TTC549 (cell line): Measurements from ENCODE around the gene ITGB1BP2.
"Not testable (repeated sequence)": the region's sequence is repeated elsewhere in the genome, so short reads cannot be mapped to it uniquely, and the experiment has no call there.

Experiments
- FAIRE-seq: peaks from 2 replicates; lab custom pipeline; 2012; peaks lifted over from hg19 to GRCh38; lab: Jason Lieb, UNC

Gene ITGB1BP2

DNA sequence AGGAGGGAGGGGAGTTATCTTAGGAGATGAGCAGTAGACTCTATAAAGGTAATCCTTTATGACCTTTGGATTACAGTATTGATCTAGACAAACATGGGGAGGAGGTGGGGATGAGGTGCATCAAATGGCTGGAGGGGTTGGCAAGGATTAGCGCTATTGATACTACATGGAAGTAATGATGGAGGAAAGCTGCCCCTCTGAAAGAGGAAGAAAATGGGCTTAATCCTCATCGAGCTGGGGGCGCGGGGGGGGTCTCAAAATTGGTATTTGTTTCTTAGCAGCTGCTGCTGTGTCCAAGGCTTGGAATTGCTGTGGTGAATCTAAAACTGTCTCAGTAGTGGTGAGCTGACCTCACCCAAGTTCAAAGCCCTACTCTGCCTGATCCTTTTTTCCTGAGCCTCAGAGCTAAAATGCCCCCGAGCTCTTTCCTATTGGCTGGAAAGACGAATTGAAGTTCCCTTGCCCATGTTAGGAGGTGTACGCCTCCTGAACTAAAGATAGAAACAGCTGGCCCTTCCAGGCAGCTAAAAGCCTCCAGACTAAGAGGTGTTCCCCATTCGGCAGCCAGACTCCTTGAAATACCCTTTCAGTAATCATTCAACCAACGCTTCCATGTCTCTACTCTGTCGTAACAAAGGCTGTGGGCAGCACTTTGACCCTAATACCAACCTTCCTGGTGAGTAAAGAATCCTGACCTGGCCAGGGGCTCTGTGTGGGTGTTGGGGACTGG is at the start of gene ITGB1BP2:
TSS of gene ITGB1BP2 (plus strand) at position 556 of the 730 bp plus-strand sequence. CDS start at position 613, 57 bp downstream.
- no peak for FAIRE-seq

DNA sequence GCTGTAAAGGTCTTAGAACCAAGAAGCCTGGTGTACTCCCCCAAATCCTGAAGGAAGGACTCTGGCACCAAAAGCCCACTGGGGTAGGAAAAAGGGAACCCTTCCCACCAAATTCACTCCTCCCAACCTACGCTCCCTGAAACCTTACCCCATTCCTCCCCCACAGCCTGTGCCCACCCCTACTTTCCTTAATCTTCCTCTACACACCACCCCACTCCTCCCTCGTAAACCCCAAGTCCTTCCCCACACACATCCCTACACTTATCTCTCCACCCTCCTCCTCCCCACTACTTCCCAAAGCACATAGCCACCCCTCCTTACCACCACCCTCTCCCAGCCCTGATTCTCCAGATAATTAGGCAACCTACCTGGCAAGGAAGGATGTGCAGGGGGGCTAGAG is 49.3 kb upstream of the ITGB1BP2 start:
- no peak for FAIRE-seq

DNA sequence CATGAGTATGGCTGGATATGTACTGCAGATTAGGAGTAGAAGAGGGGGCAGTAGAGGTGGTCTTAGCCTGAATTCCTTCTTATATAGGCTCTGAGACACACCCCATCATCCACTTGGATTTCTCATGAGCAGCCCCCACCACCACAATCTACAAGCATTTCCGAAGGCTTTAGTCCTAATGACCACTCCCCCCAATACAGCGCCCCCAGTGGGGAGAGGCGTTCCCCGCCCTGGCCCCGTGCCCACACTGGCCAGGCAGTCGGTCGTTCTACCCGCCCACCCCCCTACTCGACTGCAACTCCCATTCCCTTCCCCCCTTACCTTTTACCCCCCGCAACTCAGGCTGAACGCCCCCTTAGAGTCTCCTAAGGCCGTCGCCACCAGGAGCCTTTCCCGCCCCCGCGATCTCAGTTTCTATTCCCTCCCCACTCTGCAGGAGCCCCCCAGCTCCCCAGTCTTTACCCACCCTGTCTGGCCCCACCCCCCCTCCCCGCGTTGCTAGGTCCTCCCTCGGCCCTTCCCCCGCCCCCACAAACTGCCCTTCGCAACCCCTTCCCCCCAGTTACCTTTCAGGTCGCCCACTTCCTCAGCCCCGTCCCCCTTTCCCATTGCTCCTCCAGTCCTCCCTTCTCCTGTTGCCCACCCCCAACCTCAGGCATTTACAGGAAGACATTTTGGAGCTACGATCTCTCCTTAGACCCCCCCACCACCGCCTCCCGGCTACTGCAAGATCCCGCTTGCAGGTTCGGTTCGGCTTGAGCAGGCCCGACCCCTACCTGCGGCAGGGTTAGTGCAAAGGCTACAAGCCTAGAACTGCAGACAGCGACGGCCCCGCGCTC is 48.1 kb upstream of the ITGB1BP2 start:
- FAIRE-seq: no peak

DNA sequence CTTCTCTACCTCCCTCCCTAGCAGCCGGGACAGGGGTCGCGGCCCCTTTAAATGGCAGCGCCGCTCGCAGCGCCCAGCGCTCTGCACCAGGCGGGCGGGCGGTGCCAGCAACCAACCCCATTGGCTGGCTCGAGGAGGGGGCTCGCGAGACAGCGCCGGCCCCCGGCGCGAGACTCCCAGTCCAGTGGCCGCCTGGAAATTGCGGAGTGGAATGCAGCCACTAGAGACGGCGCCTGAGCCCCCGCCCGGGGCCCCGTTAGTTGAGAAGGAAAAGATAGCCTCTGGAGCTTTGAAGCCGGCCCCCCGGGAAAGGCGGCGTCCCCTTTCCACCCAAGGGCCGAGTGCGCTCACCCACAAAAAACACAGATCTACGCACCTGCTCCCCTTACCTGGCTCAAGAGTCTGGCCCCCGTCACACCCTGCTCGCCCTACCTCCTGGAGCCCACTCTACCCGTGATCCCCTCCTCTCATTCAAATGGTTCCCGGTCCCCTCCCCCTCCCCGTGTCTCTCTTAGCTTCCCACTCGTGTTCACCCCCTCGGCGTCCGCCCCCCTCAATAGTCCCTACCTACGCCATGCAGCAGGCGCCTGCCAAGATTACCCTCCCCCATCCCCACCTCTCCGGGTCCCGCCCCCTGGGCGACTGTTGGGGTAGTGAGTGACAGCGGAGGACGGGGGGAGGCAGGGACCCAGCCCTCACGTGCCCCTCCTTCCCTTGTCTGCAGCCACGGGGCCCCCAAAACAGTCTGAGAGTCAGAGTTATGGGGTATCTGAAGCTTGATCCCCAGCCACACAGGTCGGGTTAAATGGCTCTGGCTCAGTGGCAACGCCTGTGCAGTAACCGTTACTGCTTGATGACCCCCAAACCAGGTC is 47.2 kb upstream of the ITGB1BP2 start, which contains the start of gene ZMYM3:
TSS of gene ZMYM3 (minus strand) at position 49 of the 872 bp plus-strand sequence. CDS start 885 bp downstream, outside the sequence.
- FAIRE-seq: no peak

DNA sequence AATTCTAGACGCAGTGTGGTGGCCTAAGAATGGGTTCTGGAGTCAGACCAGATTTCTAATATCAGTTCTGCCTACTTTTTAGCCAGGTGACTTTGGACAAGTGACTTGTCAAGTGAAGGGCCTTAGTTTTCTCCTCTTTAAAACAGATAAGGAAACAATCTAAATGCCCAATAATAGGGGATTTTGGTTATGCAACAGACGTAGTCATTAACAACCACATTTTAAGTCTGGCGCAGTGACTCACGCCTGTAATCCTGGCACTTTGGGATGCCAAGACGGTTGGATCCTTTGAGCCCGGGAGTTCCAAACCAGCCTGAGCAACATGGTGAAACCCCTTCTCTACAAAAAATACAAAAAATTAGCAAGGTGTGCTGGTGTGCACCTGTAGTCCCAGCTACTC is 45.5 kb upstream of the ITGB1BP2 start:
- no peak for FAIRE-seq

DNA sequence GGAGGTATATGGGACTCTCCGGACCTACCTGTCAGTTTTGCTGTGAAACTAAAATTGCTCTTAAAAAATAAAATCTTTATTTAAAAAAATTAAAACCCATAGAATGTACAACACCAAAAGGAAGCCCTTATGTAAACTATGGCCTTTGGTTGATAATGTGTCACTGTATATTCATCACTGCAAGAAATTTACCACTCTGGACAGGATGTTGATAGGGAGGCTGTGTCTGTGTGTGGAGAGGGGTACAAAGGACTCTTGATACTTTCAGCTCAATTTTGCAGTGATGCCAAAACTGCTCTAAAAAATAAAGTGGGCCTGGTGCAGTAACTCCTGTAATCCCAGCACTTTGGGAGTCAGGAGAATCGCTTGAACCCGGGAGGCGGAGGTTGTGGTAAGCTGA is 44.7 kb upstream of the ITGB1BP2 start:
- no peak for FAIRE-seq

DNA sequence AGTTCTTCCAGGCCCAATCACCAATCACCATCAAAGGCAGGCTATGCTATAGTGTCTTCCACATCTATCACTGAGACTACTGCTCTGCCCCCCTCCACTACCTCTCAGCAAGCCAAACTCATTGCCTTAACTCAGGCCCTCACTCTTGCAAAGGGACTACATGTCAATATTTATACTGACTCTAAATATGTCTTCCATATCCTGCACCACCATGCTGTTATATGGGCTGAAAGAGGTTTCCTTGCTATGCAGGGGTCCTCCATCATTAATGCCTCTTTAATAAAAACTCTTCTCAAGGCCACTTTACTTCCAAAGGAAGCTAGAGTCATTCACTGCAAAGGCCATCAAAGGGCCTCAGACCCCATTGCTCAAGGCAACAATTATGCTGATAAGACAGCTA is 32.9 kb upstream of the ITGB1BP2 start:
- not testable (repeated sequence) for FAIRE-seq

DNA sequence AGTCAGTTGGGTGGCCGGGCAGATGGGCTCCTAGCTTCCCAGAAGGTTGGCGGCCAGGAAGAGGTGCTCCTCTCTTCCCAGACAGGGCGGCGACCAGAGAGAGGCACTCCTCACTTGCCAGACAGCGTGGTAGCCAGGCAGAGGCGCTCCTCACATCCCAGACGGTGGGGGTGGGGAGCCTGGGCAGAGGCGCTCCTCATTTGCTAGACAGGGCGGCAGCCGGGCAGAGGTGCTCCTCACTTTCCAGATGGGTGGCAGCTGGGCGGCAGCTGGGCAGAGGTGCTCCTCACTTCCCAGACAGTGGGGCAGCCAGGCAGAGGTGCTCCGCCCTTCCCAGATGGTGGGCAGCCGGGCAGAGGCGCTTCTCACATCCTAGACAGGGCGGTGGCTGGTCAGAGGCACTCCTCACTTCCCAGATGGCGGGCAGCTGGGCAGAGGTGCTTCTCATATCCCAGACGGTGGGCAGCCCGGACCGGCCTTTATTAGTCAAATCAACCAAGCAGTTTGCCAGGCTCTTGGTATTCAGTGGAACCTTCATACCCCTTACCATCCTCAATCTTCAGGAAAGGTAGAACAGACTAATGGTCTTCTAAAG is 31.7 kb upstream of the ITGB1BP2 start:
- FAIRE-seq: no peak

DNA sequence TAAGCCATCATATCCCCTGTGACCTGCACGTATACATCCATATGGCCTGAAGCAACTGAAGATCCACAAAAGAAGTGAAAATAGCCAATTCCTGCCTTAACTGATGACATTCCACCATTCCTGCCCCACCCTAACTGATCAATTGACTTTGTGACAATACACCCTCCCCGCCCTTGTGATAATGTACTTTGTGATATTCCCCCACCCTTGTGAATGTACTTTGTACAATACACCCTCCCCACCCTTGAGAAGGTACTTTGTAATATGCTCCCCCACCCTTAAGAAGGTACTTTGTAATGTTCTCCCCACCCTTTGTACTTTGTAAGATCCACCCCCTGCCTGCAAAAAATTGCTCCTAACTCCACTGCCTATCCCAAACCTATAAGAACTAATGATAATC is 29.2 kb upstream of the ITGB1BP2 start:
- not testable (repeated sequence) for FAIRE-seq

DNA sequence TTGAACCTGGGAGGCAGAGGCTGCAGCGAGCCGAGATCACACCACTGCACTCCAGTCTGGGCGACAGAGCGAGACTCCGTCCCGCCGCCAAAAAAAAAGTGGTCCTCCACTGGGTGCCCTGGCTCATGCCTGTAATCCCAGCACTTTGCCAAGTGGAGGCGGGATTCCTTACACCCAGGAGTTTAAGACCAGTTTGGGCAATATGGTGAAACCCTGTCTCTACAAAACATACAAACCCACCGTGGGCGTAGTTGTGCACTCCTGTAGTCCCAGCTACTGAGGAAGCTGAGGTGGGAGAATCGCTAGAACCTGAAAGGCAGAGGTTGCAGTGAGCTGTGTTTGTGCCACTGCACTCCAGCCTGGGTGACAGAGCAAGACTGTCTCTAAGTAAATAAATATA is 20.2 kb upstream of the ITGB1BP2 start:
- not testable (repeated sequence) for FAIRE-seq

DNA sequence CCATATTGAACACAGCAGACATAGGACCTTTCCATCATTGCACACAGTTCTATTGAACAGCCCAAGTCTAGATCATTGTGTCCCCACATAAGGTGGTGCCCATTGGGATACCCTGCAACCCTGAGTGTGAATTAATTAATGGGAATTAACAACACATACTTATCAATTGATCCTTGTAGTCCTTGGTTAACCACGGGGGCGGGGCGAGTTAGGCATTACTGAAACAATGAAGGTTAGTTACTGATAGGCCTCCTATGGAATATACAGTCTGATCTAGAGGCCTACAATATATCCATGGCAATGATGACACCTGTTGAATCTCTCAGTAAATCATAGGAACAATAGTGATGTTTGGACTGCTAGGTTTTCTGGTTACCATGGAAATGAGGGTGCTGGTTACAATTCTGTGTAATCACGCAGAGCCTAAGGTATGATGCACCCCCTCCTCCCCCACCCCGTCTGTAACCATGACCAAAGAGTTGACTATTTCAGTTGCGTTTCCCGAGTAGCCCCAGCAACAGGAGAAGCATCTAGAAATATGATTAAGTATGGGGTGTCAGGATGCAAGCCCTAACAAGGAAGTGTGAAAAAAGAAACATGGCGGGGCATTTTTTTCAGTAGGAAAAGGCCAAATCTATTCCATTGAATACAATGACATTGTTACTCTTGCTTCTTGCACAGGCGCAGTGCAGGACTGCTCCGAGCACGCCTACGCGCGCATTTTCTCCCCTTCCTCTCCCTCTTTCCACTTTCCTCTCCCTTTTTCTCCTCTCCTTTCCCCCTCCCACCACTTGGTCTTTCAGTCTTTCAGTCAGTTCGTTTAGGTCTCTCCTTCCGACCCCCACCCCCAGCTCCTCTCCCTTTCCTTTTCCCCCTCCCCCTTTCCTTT is 18.8 kb upstream of the ITGB1BP2 start:
- no peak for FAIRE-seq

DNA sequence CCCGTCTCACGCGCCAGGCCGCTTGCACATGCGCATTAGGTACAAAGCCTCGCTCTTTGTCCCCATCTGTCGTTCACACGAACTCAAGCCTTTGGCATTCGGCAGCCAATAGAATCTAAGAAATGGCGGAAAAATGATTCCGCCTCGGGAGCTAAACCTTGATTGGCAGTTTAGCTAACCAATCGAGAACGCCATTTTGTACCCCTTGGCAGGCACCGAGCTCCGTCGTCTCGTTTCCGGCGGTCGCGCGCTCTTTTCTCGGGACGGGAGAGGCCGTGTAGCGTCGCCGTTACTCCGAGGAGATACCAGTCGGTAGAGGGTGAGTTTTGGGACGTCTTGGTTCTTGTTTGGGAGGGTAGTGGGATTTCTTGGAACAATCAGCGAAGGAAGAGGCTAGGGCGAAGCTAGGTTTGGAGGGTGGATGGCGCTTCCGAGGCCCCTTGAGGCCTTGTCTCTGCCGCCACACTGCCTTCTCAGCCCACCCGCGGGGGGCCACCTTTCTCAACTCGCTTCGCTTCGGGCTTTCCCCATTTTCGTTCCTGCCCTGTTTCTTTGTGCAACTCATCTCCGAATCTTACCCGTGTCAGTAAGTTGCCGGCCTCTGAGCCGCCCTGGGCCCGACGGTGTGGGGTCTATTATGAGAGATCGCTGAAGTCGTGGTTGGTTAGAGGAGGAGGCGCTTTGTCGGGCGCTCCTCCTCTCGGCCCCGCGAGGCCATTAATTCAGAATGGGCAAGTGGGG is 18.0 kb upstream of the ITGB1BP2 start, which contains the start of gene NONO:
TSS of gene NONO (plus strand) at position 233 of the 741 bp plus-strand sequence. CDS start 7,003 bp downstream, outside the sequence.
- peak; percentile 55 for FAIRE-seq

DNA sequence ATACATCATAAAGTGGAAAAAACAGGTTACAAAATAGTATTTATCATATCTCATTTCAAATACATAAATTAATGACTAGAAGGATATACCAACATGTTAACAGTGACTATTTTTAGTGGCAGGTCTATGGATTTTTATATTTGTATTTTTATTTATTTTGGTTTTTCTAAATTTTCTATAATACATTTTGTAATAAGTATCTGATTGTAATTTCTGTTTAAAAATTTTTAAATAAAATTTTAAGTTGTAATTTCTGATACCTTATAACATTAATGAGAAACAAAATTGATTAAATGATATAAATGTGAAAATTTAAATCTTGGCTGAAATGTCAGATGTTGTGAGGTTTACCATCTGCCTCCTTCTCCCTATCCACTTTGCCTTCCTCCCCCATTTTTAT is 15.6 kb upstream of the ITGB1BP2 start:
- peak; percentile 49 for FAIRE-seq

DNA sequence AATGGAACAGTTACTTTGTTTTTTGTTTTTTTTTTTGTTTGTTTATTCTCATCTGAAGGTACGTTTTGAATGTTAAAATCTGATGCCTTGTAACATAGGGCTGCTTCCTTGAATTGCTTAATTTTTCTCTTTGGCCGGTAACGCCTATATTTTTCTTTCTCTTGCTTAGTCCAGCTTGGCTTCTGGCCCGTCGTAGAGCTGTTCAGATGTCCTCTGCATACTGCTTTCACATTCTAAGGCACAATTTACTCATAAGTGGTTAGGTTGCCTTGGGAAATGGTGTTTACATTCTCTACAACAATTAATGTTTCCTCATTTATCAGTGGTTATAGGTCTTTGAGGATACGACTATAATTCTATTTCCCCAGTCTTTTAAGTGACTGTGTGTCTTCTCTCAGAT is 10.2 kb upstream of the ITGB1BP2 start:
- FAIRE-seq: no peak

DNA sequence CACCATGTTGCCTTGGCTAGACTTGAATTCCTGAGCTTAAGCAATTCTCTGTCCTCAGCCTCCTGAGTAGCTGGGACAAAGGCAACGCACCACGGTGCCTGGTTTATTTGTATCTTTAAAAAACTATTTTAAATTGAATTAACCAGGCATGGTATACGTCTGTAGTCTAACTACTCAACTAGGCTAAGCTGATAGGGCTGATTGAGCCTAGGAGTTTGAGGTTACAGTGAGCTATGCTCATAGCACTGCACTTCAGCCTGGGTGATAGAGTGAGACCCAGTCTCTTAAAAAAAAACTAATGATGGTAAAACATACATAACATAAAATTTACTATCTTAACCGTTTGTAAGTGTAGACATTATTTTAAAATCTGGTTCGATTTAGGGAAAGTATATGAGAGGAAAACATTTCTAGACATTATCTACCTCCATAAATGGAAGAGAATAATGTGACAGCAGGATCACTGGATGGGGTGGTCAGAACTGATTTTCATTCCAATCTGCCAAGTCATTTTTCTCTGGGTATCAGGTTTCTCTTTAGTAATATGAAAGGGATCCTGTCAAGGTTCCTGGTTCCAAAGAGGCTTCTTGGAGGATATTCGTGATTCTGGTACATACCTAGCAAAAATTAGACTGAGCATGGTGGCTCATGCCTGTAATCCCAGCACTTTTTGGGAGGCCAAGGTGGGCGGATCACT is 8.7 kb upstream of the ITGB1BP2 start:
- no peak for FAIRE-seq

DNA sequence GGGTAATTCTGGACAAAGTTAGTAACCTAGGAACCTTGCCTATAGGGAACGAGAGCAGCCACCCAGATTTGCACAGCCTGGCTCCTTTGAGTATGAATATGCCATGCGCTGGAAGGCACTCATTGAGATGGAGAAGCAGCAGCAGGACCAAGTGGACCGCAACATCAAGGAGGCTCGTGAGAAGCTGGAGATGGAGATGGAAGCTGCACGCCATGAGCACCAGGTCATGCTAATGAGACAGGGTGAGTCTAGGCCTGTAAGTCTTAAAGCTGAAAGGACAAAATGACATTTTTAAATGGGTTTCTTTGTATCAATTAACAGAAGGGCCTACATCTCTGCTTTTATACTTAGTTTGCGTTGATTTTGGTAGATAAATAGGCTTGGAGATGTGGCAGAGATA is 4.7 kb upstream of the ITGB1BP2 start:
- no peak for FAIRE-seq

DNA sequence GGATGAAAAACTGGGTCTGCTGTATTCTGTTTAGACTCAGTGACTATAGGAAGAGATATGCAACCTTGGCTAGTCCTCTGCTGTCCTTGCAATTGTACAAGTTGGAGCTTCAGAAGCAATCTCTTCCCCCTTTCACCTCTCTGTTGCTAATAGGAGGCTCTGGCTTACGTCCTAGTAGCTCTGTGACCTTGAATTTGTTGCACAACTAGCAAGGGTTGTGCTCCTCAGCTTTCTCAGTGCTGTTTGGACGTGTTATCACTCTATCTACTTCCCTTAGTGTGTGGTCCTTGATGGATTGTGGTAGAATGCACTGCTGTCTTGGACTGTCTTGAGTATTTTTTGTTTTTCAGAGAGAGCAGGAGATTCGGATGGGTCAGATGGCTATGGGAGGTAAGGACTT is 3.4 kb upstream of the ITGB1BP2 start:
- FAIRE-seq: no peak

DNA sequence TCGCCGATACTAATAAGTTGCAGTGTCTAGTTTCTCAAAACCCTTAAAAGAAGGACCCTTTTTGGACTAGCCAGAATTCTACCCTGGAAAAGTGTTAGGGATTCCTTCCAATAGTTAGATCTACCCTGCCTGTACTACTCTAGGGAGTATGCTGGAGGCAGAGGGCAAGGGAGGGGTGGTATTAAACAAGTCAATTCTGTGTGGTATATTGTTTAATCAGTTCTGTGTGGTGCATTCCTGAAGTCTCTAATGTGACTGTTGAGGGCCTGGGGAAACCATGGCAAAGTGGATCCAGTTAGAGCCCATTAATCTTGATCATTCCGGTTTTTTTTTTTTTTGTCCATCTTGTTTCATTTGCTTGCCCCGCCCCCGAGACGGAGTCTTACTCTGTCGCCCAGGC is 1.5 kb upstream of the ITGB1BP2 start:
- FAIRE-seq: not testable (repeated sequence)

DNA sequence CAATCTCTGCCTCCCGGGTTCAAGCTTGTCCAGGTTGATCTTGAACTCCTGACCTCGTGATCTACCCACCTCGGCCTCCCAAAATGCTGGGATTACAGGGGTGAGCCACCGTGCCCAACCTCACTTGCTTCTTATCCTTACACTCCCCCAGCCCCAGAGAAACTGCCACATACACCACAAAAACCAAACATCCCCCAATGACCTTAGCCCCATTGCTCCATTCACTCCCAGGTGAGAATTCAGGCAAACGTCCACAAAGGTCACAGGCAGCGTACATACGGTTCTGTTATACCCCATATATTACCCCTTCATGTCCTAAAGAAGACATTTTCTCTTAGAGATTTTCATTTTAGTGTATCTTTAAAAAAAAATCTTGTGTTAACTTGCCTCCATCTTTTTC is 1.1 kb upstream of the ITGB1BP2 start:
- not testable (repeated sequence) for FAIRE-seq
